H1 (cell line): Measurements from ENCODE around the gene MYLK4. TPM values are rescaled to one million over a fixed set of nuclear protein-coding genes. Genes with fewer than 3 reads are reported as not detected.

ENCODE experiments used
- CTCF ChIA-PET: fragments of 300-600 bp; sonication (Branson Sonifier 250); formaldehyde crosslinking; loops from one replicate; lab custom pipeline; 2021; ENCODE audit not compliant: partially characterized antibody; lab: Charles Lee
- POLR2A ChIA-PET: fragments of 300-600 bp; sonication (Branson Sonifier 250); formaldehyde crosslinking; loops from one replicate; lab custom pipeline; 2021; ENCODE audit warnings: inconsistent platforms; ENCODE audit not compliant: partially characterized antibody; lab: Charles Lee
- DNase-seq, 2 experiments: peaks; one replicate each; pipeline versions ENCODE4 v3.0.0 to v3.0.0-alpha.2; 2010 to 2022; ENCODE audit warnings: low spot score in 2 of 2, low read depth in 1 of 2, mixed read lengths in 1 of 2
- FAIRE-seq: peaks from 2 replicates; lab custom pipeline; 2011; peaks lifted over from hg19 to GRCh38; lab: Jason Lieb, UNC
- H2AFZ ChIP-seq: 2 replicates; pipeline ENCODE4 v1.8.1; 2012; ENCODE audit warnings: low read length, inconsistent platforms
- H2AK5ac ChIP-seq: 2 replicates; pipeline ENCODE4 v1.6.1; 2013; ENCODE audit warnings: low read depth, low read length
- H2BK120ac ChIP-seq: replicated peaks from 2 replicates; pipeline ENCODE3; 2013; ENCODE audit warnings: low read depth, low read length, inconsistent platforms
- H2BK12ac ChIP-seq: 2 replicates; pipeline ENCODE4 v1.6.1; 2013; ENCODE audit warnings: low read depth, low read length
- H2BK15ac ChIP-seq: 2 replicates; pipeline ENCODE4 v1.6.1; 2013; ENCODE audit warnings: low read length
- H2BK20ac ChIP-seq: 2 replicates; pipeline ENCODE4 v1.6.1; 2013; ENCODE audit warnings: low read length
- H2BK5ac ChIP-seq: 2 replicates; pipeline ENCODE4 v1.6.1; 2013; ENCODE audit warnings: low read depth, low read length
- H3K14ac ChIP-seq: 2 replicates; pipeline ENCODE4 v1.6.1; 2013; ENCODE audit warnings: inconsistent platforms; ENCODE audit not compliant: insufficient read length
- H3K18ac ChIP-seq: 2 replicates; pipeline ENCODE4 v1.6.1; 2013; ENCODE audit warnings: low read length; ENCODE audit errors: extremely low read depth
- H3K23ac ChIP-seq: 2 replicates; pipeline ENCODE4 v1.6.1; 2013; ENCODE audit warnings: inconsistent platforms; ENCODE audit not compliant: insufficient read length
- H3K23me2 ChIP-seq: 2 replicates; pipeline ENCODE4 v1.6.1; 2013; ENCODE audit warnings: low read depth, low read length
- H3K27ac ChIP-seq: 2 replicates; pipeline ENCODE4 v1.6.1; 2011; ENCODE audit warnings: low read depth, low read length, inconsistent platforms
- H3K27me3 ChIP-seq, 4 experiments: replicated peaks in 1 of 4; 1 replicate in 1 of 4; 2 replicates in 3 of 4; pipeline versions ENCODE4 v1.6.1 to v1.8.1; 2011 to 2013; ENCODE audit warnings: low read length in 3 of 4, mild to moderate bottlenecking in 3 of 4, inconsistent platforms in 2 of 4, mixed read lengths in 2 of 4, moderate library complexity in 1 of 4; ENCODE audit not compliant: control insufficient read depth in 3 of 4, insufficient read depth in 3 of 4; ENCODE audit errors: extremely low read depth in 1 of 4
- H3K36me3 ChIP-seq, 4 experiments: 2 replicates each; pipeline versions ENCODE4 v1.6.1 to v1.8.1; 2011 to 2013; ENCODE audit warnings: mild to moderate bottlenecking in 4 of 4, low read length in 3 of 4, moderate library complexity in 2 of 4, control low read depth in 1 of 4, inconsistent platforms in 1 of 4; ENCODE audit not compliant: insufficient read depth in 4 of 4, control insufficient read depth in 2 of 4
- H3K4ac ChIP-seq: replicated peaks from 2 replicates; pipeline ENCODE3; 2013; ENCODE audit warnings: low read length, low read depth, mixed read lengths, inconsistent platforms; ENCODE audit not compliant: insufficient read length
- H3K4me1 ChIP-seq, 4 experiments: replicated peaks in 1 of 4; 1 replicate in 1 of 4; 2 replicates in 3 of 4; pipeline versions ENCODE4 v1.6.1 to v1.8.1; 2011 to 2013; ENCODE audit warnings: low read length in 3 of 4, inconsistent platforms in 2 of 4, mixed read lengths in 1 of 4; ENCODE audit not compliant: insufficient read depth in 4 of 4, control insufficient read depth in 3 of 4
- H3K4me2 ChIP-seq, 2 experiments: 2 replicates each; pipeline versions ENCODE4 v1.6.1 to v1.8.1; 2011 to 2013; ENCODE audit warnings: low read depth in 2 of 2, low read length in 2 of 2, control low read depth in 1 of 2, inconsistent platforms in 1 of 2, mild to moderate bottlenecking in 1 of 2; ENCODE audit not compliant: insufficient read depth in 1 of 2
- H3K4me3 ChIP-seq, 4 experiments: fragments of 200-600, 300-600 bp in 1 of 4; sonication (generic), shearing (Covaris generic), sonication (Bioruptor Twin) in 1 of 4; 2 replicates each; pipeline versions ENCODE4 v1.5.1 to v1.8.1; 2011 to 2016; ENCODE audit warnings: low read length in 4 of 4, low read depth in 3 of 4, control low read depth in 2 of 4, inconsistent platforms in 2 of 4, mild to moderate bottlenecking in 2 of 4, mixed read lengths in 1 of 4, moderate library complexity in 1 of 4; ENCODE audit not compliant: insufficient read depth in 2 of 4; ENCODE audit errors: extremely low read depth in 1 of 4
- H3K56ac ChIP-seq: replicated peaks from 2 replicates; pipeline ENCODE3; 2013; ENCODE audit warnings: low read depth, mild to moderate bottlenecking, mixed read lengths, low read length, inconsistent platforms; ENCODE audit not compliant: insufficient read length
- H3K79me1 ChIP-seq: 2 replicates; pipeline ENCODE4 v1.6.1; 2013; ENCODE audit warnings: low read depth, low read length, control low read depth
- H3K79me2 ChIP-seq, 2 experiments: 2 replicates each; pipeline versions ENCODE4 v1.6.1 to v1.8.1; 2012 to 2013; ENCODE audit warnings: low read length in 2 of 2, mild to moderate bottlenecking in 2 of 2, inconsistent platforms in 1 of 2; ENCODE audit not compliant: insufficient read depth in 2 of 2, control insufficient read depth in 1 of 2
- H3K9ac ChIP-seq, 4 experiments: replicated peaks in 1 of 4; 1 replicate in 1 of 4; 2 replicates in 3 of 4; pipeline versions ENCODE4 v1.6.1 to v1.8.1; 2011 to 2013; ENCODE audit warnings: low read depth in 3 of 4, low read length in 3 of 4, control low read depth in 2 of 4, mild to moderate bottlenecking in 2 of 4, moderate library complexity in 2 of 4, inconsistent platforms in 1 of 4; ENCODE audit errors: extremely low read depth in 1 of 4
- H3K9me3 ChIP-seq, 2 experiments: 2 replicates each; pipeline versions ENCODE4 v1.6.1 to v1.8.1; 2012 to 2013; ENCODE audit warnings: mild to moderate bottlenecking in 2 of 2, moderate library complexity in 2 of 2, control low read depth in 1 of 2, inconsistent platforms in 1 of 2, low read depth in 1 of 2, low read length in 1 of 2, mixed read lengths in 1 of 2; ENCODE audit not compliant: insufficient read depth in 2 of 2
- H4K20me1 ChIP-seq, 2 experiments: replicated peaks in 1 of 2; 2 replicates each; pipeline versions ENCODE3 to v1.8.1; 2011 to 2013; ENCODE audit warnings: inconsistent platforms in 2 of 2, low read length in 2 of 2, mild to moderate bottlenecking in 1 of 2; ENCODE audit not compliant: insufficient read depth in 2 of 2, control insufficient read depth in 1 of 2
- H4K5ac ChIP-seq: 2 replicates; pipeline ENCODE4 v1.6.1; 2013; ENCODE audit warnings: low read length, low read depth, mixed read lengths, inconsistent platforms; ENCODE audit not compliant: insufficient read length
- H4K8ac ChIP-seq: 2 replicates; pipeline ENCODE4 v1.8.0; 2013; ENCODE audit warnings: mild to moderate bottlenecking, moderate library complexity, low read length, inconsistent platforms; ENCODE audit not compliant: insufficient read depth; ENCODE audit errors: extremely low read depth
- H4K91ac ChIP-seq: replicated peaks from 2 replicates; pipeline ENCODE3; 2013; ENCODE audit warnings: low read length, mixed read lengths, inconsistent platforms; ENCODE audit not compliant: insufficient read length
- WGBS, 2 experiments: shearing (Covaris generic) in 1 of 2; methylation state at CpG; one replicate each; pipeline versions ENCODE4 v1.1.6 to v1.1.7; 2013 to 2015; ENCODE audit warnings: low lambda C conversion rate in 2 of 2, mixed read lengths in 2 of 2, inconsistent platforms in 1 of 2, low coverage in 1 of 2, missing lambda C conversion rate in 1 of 2; ENCODE audit not compliant: insufficient replicate concordance in 2 of 2, insufficient coverage in 1 of 2, insufficient read length in 1 of 2; ENCODE audit errors: extremely low coverage in 1 of 2, missing lambda C conversion rate in 1 of 2; 5-methylcytosine and 5-hydroxymethylcytosine counted together
- polyA plus RNA-seq, 7 experiments: library from polyadenylated mRNA; depleted of rRNA in 3 of 7; stranded (reverse) in 5 of 7; unstranded in 2 of 7; fragments of >200 nt in 5 of 7; fragments of 200-250 nt in 2 of 7; gene quantifications; 1 replicate in 5 of 7; 2 replicates in 1 of 7; 4 replicates in 1 of 7; pipeline versions ENCODE4 v1.2.1 to v1.2.3, GENCODE V29; 2011 to 2013; ENCODE audit warnings: missing spikeins in 2 of 7, mixed read lengths in 2 of 7
- total RNA-seq: library from RNA; stranded (reverse); fragmentation: NEBNext Ultra II Directional; extraction: Animal tissue kit (Norgen Biotek cat#: 25700); gene quantifications from 2 replicates; pipeline ENCODE4 v1.2.1, GENCODE V29; 2021

The MYLK4 gene
- total and polyA plus RNA-seq, 2 of the 8 experiments (the other 6 are each of a cell fraction or from before 2014, with no cell fraction given) = 0.11 to 0.17 TPM

DNA sequence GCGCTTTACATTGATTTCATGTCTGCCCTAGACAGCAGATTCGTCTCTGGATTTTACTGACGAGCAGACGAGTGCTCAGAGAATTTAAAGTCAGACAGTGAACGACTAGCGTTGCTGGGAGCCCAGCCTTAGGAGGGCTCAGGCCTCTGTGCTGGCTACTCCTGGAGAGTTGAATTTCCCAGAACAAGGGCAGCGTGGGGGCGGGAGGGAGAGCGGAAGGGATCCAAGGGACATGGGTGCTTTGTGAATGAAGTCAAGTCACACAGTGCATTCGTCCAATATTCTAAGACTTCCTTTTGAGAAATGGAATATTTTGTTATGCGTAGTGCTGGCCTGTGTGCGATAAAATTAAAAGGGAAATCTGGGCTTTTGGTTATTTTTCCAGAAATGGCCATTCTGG lies 126.5 kb downstream of the MYLK4 start:
- H3K23me2 ChIP-seq = no peaks in the 10 kb centered on the region; the same call in 1 of the 2 replicates
- no peak overlapping the region for H3K4ac ChIP-seq
- no peaks in the 10 kb centered on the region for H3K4me1 ChIP-seq
- H3K23ac ChIP-seq = no peak overlapping the region
- H3K56ac ChIP-seq = no peak overlapping the region
- no peaks in the 10 kb centered on the region for H3K79me2 ChIP-seq
- no peak overlapping the region for H3K4me2 ChIP-seq
- no peak overlapping the region for H2BK120ac ChIP-seq
- WGBS, 2 experiments = 83% methylated on average over 12 of the region's 12 CpGs; no CpG with 5 or more reads in 1 of the 2 experiments
- H3K9me3 ChIP-seq = no peaks in the 10 kb centered on the region
- no peak overlapping the region for H2AK5ac ChIP-seq
- H3K14ac ChIP-seq = no peak overlapping the region
- no peaks in the 10 kb centered on the region for H3K36me3 ChIP-seq
- H3K27ac ChIP-seq = no peak overlapping the region
- H3K4me3 ChIP-seq = no peak overlapping the region
- CTCF ChIA-PET = no interaction called here
- no peak overlapping the region for H2AFZ ChIP-seq
- H2BK15ac ChIP-seq = no peak overlapping the region
- no peak for FAIRE-seq
- H4K8ac ChIP-seq = no peak overlapping the region
- no peak overlapping the region for H4K5ac ChIP-seq
- H2BK12ac ChIP-seq = no peak overlapping the region
- H2BK20ac ChIP-seq = no peak overlapping the region
- no peak overlapping the region for H2BK5ac ChIP-seq
- H3K9ac ChIP-seq = no peak overlapping the region
- H3K27me3 ChIP-seq = no peaks in the 10 kb centered on the region
- POLR2A ChIA-PET = no interaction called here
- no peak overlapping the region for H4K91ac ChIP-seq
- no peaks in the 10 kb centered on the region for H4K20me1 ChIP-seq
- H3K18ac ChIP-seq = no peak overlapping the region
- DNase-seq = no peak
- no peaks in the 10 kb centered on the region for H3K79me1 ChIP-seq
